ENCODE data around the gene SLC39A12. TPM values are rescaled to one million over a fixed set of nuclear protein-coding genes. Genes with fewer than 3 reads are reported as not detected.

SLC39A12 gene
- total RNA-seq, 1 donor from 2014 or later = not detected

- no peaks in the 10 kb centered on the region for H3K36me3 ChIP-seq
- H3K9me3 ChIP-seq = peaks cover 0 to 12% of the 10 kb centered on the region in 2 donors
- no peak overlapping the region for H3K27ac ChIP-seq
- H3K27me3 ChIP-seq = no peaks in the 10 kb centered on the region
- TF ChIP-seq CTCF (IDR thresholded peaks at IDR 0.05) = no peak
- no peak overlapping the region for H3K4me3 ChIP-seq
- intact Hi-C loops (cut with DNase I) = no loop called here
- no peak for DNase-seq (ENCODE audit: low spot score in 2 of 2)
- no peaks in the 10 kb centered on the region for H3K4me1 ChIP-seq
Measured at GRCh38 chr10:18021725-18022480, 70.2 kb downstream of the SLC39A12 start.

GRCh38 chr10:18043148-18044006 is 91.7 kb downstream of the SLC39A12 start:
- TF ChIP-seq CTCF (IDR thresholded peaks at IDR 0.05) = no peak
- no peak for DNase-seq (ENCODE audit: low spot score in 2 of 2)
- no peak overlapping the region for H3K27ac ChIP-seq
- no peaks in the 10 kb centered on the region for H3K9me3 ChIP-seq
- intact Hi-C loops (cut with DNase I) = loop anchor here (10.0 kb wide), 1 partner anchor 129 kb away; no protein-coding TSS in a partner anchor
- no peaks in the 10 kb centered on the region for H3K36me3 ChIP-seq
- H3K4me3 ChIP-seq = no peak overlapping the region
- H3K4me1 ChIP-seq = peaks cover 0 to 11% of the 10 kb centered on the region in 2 donors
- H3K27me3 ChIP-seq = no peaks in the 10 kb centered on the region

GRCh38 chr10:18044976-18045720 is 93.4 kb downstream of the SLC39A12 start:
- Histone ChIP-seq H3K9me3 (no peaks in the 10 kb centered on the region), H3K4me1 (peaks cover 0 to 11% of the 10 kb centered on the region in 2 donors), H3K36me3 (no peaks in the 10 kb centered on the region), H3K27ac (no peak overlapping the region), H3K4me3 (no peak overlapping the region), H3K27me3 (no peaks in the 10 kb centered on the region)
- no peak for DNase-seq (ENCODE audit: low spot score in 2 of 2)
- TF ChIP-seq CTCF (IDR thresholded peaks at IDR 0.05) = no peak
- intact Hi-C loops (cut with DNase I) = loop anchor here (10.0 kb wide), 1 partner anchor 130 kb away; no protein-coding TSS in a partner anchor

- TF ChIP-seq CTCF (IDR thresholded peaks at IDR 0.05) = no peak
- intact Hi-C loops (cut with DNase I) = no loop called here
Measured at GRCh38 chr10:18056583-18056982, 104.9 kb downstream of the SLC39A12 start.

GRCh38 chr10:18059826-18060559 is 108.3 kb downstream of the SLC39A12 start:
- H3K27ac ChIP-seq = no peak overlapping the region
- no peaks in the 10 kb centered on the region for H3K27me3 ChIP-seq
- no peaks in the 10 kb centered on the region for H3K9me3 ChIP-seq
- H3K36me3 ChIP-seq = no peaks in the 10 kb centered on the region
- no peak overlapping the region for H3K4me3 ChIP-seq
- intact Hi-C loops (cut with DNase I) = no loop called here
- no peak for DNase-seq (ENCODE audit: low spot score in 2 of 2)
- no peaks in the 10 kb centered on the region for H3K4me1 ChIP-seq
- no peak for TF ChIP-seq CTCF (IDR thresholded peaks at IDR 0.05)

More at GRCh38 chr10:18056583-18056982, 104.9 kb downstream of the SLC39A12 start:
- Histone ChIP-seq H3K4me3 (no peak overlapping the region), H3K4me1 (no peaks in the 10 kb centered on the region), H3K36me3 (no peaks in the 10 kb centered on the region), H3K9me3 (no peaks in the 10 kb centered on the region), H3K27ac (no peak overlapping the region), H3K27me3 (no peaks in the 10 kb centered on the region)
- no peak for DNase-seq (ENCODE audit: low spot score in 2 of 2)
